Astrocyte of the spinal cord (primary cell): Measurements from ENCODE around the gene EED.
A peak's percentile ranks its signal among the peaks of the same experiment; 100 is the strongest.

Experiments used
- DNase-seq: peaks from one replicate; pipeline ENCODE4 v3.0.0; 2011; ENCODE audit warnings: low read depth, low spot score
- H3K4me3 ChIP-seq: 2 replicates; pipeline ENCODE4 v1.5.1; 2011; ENCODE audit warnings: low read depth, mild to moderate bottlenecking, low read length, moderate library complexity
- CTCF ChIP-seq: IDR thresholded peaks from 2 replicates; pipeline ENCODE4 v1.5.1; 2012; ENCODE audit warnings: low read depth, mild to moderate bottlenecking, low read length, inconsistent platforms
- in situ Hi-C: cut with HindIII; loops from 2 replicates; pipeline ENCODE4 v1.10.0; 2017; ENCODE audit warnings: low sequenced_read_pairs

Gene EED

GRCh38 chr11:86240164-86240563 is 4.4 kb upstream of the EED start:
- TF ChIP-seq CTCF = no peak
- in situ Hi-C loops = no loop called here
- no peak for DNase-seq
- H3K4me3 ChIP-seq = no peak overlapping the region

GRCh38 chr11:86241956-86242535 is 2.5 kb upstream of the EED start:
- no peak for DNase-seq
- in situ Hi-C loops = no loop called here
- no peak for TF ChIP-seq CTCF
- no peak overlapping the region for H3K4me3 ChIP-seq

GRCh38 chr11:86243396-86243795 is 1.2 kb upstream of the EED start:
- no peak for DNase-seq
- H3K4me3 ChIP-seq = no peak overlapping the region
- in situ Hi-C loops = no loop called here
- TF ChIP-seq CTCF = no peak

GRCh38 chr11:86244063-86244521 is 461 bp upstream of the EED start:
- no peak for DNase-seq
- in situ Hi-C loops = no loop called here
- TF ChIP-seq CTCF = no peak
- peak overlapping the region; percentile 92 for H3K4me3 ChIP-seq

GRCh38 chr11:86245369-86246292 is 1.1 kb downstream of the EED start:
- in situ Hi-C loops = no loop called here
- no peak for TF ChIP-seq CTCF
- H3K4me3 ChIP-seq = peak overlapping the region; percentile 92
- peak; percentile 18 for DNase-seq

GRCh38 chr11:86246293-86246675 is 1.7 kb downstream of the EED start:
- DNase-seq = no peak
- H3K4me3 ChIP-seq = peak overlapping the region; percentile 92
- in situ Hi-C loops = no loop called here

More at GRCh38 chr11:86246293-86246675, 1.7 kb downstream of the EED start:
- TF ChIP-seq CTCF = no peak
